Esophagus squamous epithelium (tissue), 4 donors: ENCODE data around the gene RASA3.

Source experiments
- POLR2A ChIP-seq, 4 donors: fragments of 450-650 bp; IDR thresholded peaks; one replicate each; pipeline ENCODE4 v1.6.1; 2017; ENCODE audit warnings: antibody characterized with exemption in 4 of 4, mild to moderate bottlenecking in 4 of 4, moderate library complexity in 3 of 4
- TF ChIP-seq, protein P1 (sequence below), 6 experiments: fragments of 450-650 bp in 4 of 6; fragments of 200-600 bp in 2 of 6; sonication (generic) in 2 of 6; IDR thresholded peaks; one replicate each; pipeline ENCODE4 v1.5.1; 2016 to 2019; ENCODE audit warnings: antibody characterized with exemption in 6 of 6, mild to moderate bottlenecking in 4 of 6, moderate library complexity in 4 of 6

- TF ChIP-seq, protein P1, sequence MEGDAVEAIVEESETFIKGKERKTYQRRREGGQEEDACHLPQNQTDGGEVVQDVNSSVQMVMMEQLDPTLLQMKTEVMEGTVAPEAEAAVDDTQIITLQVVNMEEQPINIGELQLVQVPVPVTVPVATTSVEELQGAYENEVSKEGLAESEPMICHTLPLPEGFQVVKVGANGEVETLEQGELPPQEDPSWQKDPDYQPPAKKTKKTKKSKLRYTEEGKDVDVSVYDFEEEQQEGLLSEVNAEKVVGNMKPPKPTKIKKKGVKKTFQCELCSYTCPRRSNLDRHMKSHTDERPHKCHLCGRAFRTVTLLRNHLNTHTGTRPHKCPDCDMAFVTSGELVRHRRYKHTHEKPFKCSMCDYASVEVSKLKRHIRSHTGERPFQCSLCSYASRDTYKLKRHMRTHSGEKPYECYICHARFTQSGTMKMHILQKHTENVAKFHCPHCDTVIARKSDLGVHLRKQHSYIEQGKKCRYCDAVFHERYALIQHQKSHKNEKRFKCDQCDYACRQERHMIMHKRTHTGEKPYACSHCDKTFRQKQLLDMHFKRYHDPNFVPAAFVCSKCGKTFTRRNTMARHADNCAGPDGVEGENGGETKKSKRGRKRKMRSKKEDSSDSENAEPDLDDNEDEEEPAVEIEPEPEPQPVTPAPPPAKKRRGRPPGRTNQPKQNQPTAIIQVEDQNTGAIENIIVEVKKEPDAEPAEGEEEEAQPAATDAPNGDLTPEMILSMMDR (IDR thresholded peaks at IDR 0.05), result no peak
- no peak for TF ChIP-seq POLR2A (IDR thresholded peaks at IDR 0.05)
These were observed 151.8 kb downstream of the RASA3 start for GRCh38 chr13:113980489-113981064.
